ENCODE results near the gene SMCO2.

The SMCO2 gene

GRCh38 chr12:27498149-27498548 is 51.6 kb downstream of the SMCO2 start:
- no peak for DNase-seq

DNA sequence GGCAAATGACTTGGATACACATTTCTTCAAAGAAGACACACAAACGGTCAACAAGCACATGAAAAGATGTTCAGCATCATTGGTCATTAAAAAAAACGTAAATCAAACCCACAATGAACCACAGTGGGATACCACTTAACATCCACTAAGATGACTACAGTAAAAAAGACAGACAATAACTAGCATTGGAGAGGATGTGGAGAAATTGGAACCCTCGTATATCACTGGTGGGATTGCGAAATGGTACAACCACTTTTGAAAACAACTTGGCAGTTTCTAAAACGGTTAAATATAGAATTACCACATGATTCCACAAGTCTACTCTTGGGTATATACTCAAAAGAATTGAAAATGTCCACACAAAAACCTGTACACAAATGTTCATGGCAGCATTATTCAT is 52.2 kb downstream of the SMCO2 start:
- DNase-seq, result no peak

DNA sequence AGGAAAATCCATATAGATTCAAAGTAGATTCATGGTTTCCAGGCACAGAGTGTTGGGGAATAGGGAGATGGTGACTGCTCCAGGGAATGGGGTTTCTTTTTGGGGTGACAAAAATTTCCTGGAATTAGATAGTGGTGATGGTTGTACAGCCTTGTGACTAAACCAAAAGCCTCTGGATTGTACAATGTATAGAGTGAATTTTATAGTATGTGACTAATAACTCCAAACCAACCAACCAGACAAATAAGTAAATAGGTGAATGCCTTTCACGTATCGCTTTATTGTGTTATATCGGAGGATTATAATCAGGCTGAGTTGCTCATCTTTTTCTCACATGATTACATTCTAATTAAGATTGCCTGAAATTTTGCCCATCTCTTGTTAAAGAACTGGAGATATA is 52.8 kb downstream of the SMCO2 start:
- no peak for DNase-seq

DNA sequence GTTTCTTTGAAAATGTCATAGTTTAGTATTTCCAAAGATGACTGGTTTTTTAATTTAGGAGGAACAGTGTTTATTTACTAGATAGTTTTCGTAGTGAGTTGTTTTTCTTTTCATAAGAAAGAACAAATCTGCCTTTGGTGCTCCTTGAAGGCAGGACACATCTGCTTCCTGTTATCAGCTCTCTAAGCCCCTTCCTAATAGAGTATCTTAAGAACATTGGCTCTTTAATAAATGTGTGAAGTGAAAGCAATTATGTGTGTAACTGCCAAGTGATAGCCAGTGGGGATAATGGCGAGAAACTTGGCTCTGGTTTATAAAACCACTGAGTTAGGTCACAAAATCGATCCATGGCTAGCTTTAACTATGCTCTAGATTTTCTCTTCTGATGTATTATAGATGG is 54.0 kb downstream of the SMCO2 start:
- no peak for DNase-seq

GRCh38 chr12:27502021-27502435 is 55.5 kb downstream of the SMCO2 start:
- no peak for DNase-seq

- DNase-seq, result no peak
Measured at GRCh38 chr12:27504507-27504906, 58.0 kb downstream of the SMCO2 start.

GRCh38 chr12:27505109-27505508 is 58.6 kb downstream of the SMCO2 start:
- no peak for DNase-seq

- DNase-seq, result no peak
Measured at GRCh38 chr12:27505761-27506160, 59.2 kb downstream of the SMCO2 start.

- no peak for DNase-seq
Measured at GRCh38 chr12:27506645-27507189, 60.2 kb downstream of the SMCO2 start.

DNA sequence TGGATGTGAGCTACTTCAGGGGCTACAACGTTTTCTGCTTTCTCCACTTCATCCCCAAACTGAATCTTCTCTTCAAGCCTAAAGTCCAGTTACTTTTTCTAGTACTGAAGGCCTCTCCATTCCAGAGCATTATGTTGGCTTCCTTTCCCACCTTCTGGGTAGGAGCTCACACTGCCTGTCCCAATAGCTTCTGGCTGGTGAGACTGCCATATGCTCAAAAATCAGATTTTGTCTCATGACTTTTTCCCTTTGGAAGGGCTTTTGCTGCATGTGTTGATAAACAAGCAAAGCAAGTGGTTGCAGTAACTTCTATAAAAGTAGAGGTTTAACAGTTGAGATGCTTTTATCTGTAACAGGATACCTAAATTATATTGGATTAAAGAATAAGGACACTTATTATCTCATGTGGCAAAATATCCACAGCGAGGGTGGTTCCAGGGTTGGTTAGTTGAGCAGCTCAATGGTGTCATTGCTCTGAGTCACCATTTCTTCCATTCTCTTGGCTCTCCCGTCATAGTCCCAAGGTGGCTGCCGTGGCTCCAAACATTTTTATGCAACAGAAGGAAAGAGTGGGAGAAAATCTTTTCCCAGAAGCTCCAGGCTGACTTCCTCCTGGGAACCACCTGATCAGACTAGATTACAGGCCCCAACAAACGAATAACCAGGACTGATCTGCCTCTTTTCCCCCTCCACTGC is 62.3 kb downstream of the SMCO2 start:
- DNase-seq, result no peak

GRCh38 chr12:27511031-27511722 is 64.6 kb downstream of the SMCO2 start:
- DNase-seq, result peak in 3 of 56 donors; percentile 4 to 28 (median 26)

DNA sequence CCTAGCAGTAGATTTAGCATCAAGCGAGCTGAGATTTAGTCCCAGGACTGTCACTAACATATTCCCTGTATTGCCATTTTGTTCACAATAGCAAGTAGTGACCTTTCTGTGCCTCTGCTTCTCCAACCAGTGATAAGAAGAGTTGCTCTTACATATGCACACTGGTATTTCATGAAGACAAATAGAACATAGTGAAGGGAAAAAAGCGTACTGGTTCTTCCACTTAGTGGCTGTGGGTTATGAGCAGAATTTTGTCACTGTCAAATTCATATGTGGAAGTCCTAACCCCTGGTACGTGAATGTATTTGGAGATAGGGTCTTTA is 65.1 kb downstream of the SMCO2 start:
- DNase-seq, result no peak

DNA sequence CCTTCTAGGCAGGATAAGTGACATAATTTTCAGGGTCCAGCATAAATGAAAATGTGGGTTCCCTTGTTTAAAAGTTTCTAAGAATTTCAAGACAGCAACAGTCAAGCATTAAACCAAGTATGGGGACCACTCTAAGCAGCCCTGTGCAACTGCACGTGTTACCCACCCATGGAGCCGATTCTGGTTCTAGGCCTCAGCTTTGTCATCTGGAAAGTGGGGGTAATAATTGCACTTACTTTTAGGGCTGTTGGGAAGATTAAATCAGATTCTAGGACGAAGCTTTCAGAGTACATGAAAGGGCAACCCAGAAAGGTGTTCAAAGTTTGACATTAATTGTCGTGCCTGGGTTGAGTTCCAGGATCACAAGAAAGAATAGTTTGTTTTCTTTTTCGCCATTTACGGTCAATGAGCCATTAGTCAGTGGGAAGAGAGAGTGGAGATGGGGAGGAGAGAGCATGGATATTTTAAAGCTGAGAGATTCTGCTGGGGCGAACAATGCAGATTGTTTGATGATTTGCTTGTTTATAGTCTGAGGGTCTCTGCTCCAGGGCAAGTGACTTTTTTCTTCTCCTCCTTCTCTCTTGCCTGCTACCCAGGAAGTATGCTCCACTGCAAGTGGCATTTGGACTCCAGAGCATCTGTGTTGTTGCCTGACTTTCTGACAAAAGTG is 66.8 kb downstream of the SMCO2 start:
- DNase-seq, result no peak

DNA sequence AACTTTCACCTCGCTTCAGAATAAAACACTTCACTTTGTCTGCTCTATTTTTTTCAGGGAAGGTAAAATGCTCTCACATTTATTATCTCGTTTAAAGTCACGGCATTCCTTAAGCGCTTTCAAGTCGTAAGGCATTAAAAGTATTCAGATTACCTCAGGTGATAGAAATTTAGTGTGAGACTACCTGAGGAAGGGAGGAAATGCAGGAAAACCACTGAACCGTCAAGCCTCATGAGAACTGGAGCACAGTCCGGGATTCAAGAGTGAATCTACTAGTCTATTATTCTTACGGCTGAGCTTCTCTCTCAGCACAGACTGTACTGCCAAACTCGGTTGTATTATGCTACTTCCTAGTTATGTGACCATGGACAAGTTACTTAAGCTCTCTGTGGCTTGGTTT is 69.1 kb downstream of the SMCO2 start:
- no peak for DNase-seq

- no peak for DNase-seq
Measured at GRCh38 chr12:27516625-27517024, 70.1 kb downstream of the SMCO2 start.

DNA sequence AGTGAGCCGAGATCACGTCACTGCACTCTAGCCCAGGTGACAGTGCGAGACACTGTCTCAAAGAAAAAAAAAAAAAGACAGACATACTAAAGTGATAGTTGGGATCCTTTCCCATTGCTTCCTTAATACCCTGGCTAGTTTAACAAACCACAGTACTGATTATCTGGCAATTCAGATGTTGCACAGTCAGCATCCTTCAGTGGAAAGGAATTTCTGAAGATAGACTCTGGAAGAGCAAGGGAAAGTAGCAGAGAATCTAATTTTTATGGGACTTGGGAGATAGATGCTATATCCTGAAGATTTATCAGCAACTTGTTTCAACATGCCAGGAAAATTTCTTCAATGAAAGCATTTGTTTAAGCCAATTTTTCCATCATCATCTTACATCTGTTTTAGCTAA is 71.0 kb downstream of the SMCO2 start:
- DNase-seq, result no peak

DNA sequence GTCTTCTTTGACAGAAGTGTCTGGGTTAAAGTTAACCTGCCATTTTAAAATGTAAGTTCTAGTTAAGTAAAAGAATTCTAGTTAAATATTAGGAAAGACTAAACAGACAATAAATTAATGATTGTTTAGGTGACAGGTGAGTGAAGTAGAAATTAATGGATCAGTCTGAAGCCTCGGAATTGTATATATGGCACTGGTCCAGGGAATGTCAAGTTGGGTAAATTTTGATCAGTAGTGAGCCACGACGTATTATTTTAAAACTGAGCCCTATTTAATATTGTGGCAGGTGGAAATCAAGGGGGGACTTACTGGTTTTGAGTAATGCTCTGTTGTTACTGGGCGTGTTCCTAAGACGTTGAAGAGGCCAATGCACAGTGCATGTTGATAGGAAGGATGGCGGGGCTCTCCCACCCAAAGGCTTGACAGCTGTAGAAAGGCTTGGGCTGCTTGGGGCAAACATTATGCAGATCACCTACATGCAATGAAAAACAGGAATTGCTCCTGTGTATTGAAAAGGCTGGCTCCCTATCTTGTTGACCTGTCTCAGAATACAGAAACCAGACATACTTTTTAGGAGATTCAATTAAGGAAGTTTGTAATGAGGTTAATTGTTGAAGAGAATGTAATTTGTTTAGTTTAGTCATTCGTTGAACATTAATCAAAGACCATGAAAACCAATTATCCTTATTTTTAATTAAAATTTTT is 71.6 kb downstream of the SMCO2 start:
- DNase-seq, result no peak

GRCh38 chr12:27521066-27521465 is 74.5 kb downstream of the SMCO2 start:
- peak in 4 of 56 donors; percentile 4 to 20 (median 17) for DNase-seq

GRCh38 chr12:27521981-27522380 is 75.4 kb downstream of the SMCO2 start:
- DNase-seq, result no peak

DNA sequence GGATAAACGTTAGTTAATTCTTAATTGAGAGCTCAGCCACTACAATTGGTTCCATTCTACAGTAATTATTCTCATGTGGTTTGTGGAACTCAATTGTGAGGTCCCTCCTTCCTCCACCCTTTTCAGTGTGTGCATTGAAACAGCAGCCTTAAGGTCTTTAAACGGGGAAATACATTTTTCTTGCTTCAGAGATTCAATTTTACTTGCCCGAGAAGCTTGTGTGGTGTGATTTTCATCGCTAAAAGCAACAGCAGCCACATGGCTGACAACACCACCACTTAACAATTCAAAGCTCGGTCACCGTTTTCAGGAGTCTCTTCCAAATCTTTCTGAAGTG is 76.7 kb downstream of the SMCO2 start:
- no peak for DNase-seq

DNA sequence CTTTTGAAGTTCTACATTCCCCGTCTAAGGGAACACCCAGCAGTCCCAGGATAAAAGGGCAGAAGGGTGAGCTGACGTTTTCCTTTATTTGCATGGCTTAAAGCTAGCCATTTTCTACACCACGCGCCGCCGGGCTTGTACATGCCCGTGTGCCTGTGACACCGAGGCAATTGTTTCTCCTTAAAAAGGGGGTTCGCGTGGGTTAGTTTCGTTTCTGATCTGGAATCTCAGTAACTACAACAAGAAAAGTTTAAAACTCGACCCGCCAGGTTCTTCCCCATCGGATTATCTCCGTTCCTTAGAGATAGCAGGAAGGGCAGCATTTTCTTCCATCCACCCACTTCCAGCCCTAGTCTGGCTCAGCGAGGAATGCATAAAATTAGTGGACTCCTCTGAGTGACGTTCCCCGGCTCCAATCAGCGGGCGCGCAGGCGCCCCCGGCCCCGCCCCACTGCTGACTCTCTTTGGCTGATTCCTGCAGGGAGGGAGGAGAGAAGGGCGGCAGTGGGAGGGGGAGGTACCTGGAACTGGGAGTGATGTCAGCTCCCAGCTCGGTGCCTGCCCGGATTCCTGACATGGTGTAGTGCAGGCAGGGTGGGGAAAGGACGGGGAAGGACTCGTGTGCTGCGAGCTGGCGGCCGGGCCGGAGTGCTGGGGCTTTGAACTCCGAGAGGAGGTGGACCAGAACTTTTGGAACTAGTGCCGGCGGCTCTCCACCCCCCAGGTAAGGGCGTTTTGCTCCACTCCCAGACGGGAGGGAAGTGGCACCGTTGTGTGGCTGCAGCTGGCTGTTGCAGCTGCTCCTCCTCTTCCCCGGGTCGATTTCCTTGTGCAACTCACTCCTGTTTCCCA is 77.3 kb downstream of the SMCO2 start, which contains the start of gene PPFIBP1:
Gene PPFIBP1 (plus strand): TSS at position 565 of the 852 bp plus-strand sequence. CDS start 109,191 bp downstream, outside the sequence.
- peak; percentile 66 to 100 (median 96) for DNase-seq

Measured in amygdala (tissue), 56 donors.